PC-9 (cell line): ENCODE results near the gene GMEB2. TPM values are rescaled to one million over a fixed set of nuclear protein-coding genes. Genes with fewer than 3 reads are reported as not detected.
"Not testable (repeated sequence)": the region's sequence is repeated elsewhere in the genome, so short reads cannot be mapped to it uniquely, and the experiment has no call there.

Source experiments
- BruUV-seq: library from RNA; stranded (reverse); fragments of 400-500 nt; replicated peaks from 2 replicates; lab custom pipeline; 2021; lab: Mats Ljungman, UMichigan
- CTCF ChIA-PET: fragments of 300-600 bp; sonication (Branson Sonifier 250); formaldehyde crosslinking; loops from one replicate; lab custom pipeline; 2022; ENCODE audit warnings: antibody characterized with exemption; lab: Charles Lee
- POLR2A ChIA-PET: fragments of 300-600 bp; sonication (Branson Sonifier 250); formaldehyde crosslinking; loops from one replicate; lab custom pipeline; 2022; ENCODE audit warnings: antibody characterized with exemption; ENCODE audit not compliant: unreplicated experiment; lab: Charles Lee
- DNase-seq, 2 experiments: peaks; one replicate each; pipeline versions ENCODE4 v3.0.0 to v3.0.0-alpha.2; 2015 to 2022; ENCODE audit warnings: mixed read lengths in 1 of 2
- H2AFZ ChIP-seq: fragments of 200-600 bp; sonication (generic); 2 replicates; pipeline ENCODE4 v1.8.1; 2017; ENCODE audit warnings: antibody characterized with exemption
- H3F3A ChIP-seq: fragments of 200-600 bp; sonication (generic); 2 replicates; pipeline ENCODE4 v1.8.1; 2017; ENCODE audit warnings: antibody characterized with exemption, mild to moderate bottlenecking, low read depth; ENCODE audit not compliant: insufficient read depth
- H3K27ac ChIP-seq: fragments of 200-600 bp; sonication (generic); 2 replicates; pipeline ENCODE4 v1.6.1; 2016; ENCODE audit warnings: mixed run types
- H3K27me3 ChIP-seq: fragments of 200-600 bp; sonication (generic); 2 replicates; pipeline ENCODE4 v1.6.1; 2016; ENCODE audit warnings: low read depth, mixed run types; ENCODE audit not compliant: insufficient read depth
- H3K36me3 ChIP-seq: fragments of 200-600 bp; sonication (generic); 2 replicates; pipeline ENCODE4 v1.6.1; 2016; ENCODE audit warnings: low read depth, mixed run types
- H3K4me1 ChIP-seq: fragments of 200-600 bp; sonication (generic); replicated peaks from 2 replicates; pipeline ENCODE4 v1.6.1; 2016; ENCODE audit warnings: mixed run types; ENCODE audit not compliant: insufficient read depth
- H3K4me2 ChIP-seq: fragments of 200-600 bp; sonication (generic); 2 replicates; pipeline ENCODE4 v1.6.1; 2017; ENCODE audit warnings: mixed run types
- H3K4me3 ChIP-seq: fragments of 200-600 bp; sonication (generic); 2 replicates; pipeline ENCODE4 v1.6.1; 2016; ENCODE audit warnings: mixed run types
- H3K79me2 ChIP-seq: fragments of 200-600 bp; sonication (generic); 2 replicates; pipeline ENCODE4 v1.6.1; 2017; ENCODE audit warnings: low read depth, mixed run types
- H3K9me2 ChIP-seq: fragments of 200-600 bp; sonication (generic); 2 replicates; pipeline ENCODE4 v1.8.1; 2017; ENCODE audit warnings: mild to moderate bottlenecking; ENCODE audit not compliant: insufficient read depth
- H3K9me3 ChIP-seq: fragments of 200-600 bp; sonication (generic); 2 replicates; pipeline ENCODE4 v1.8.1; 2016; ENCODE audit warnings: low read depth; ENCODE audit not compliant: insufficient read depth
- H4K20me1 ChIP-seq: fragments of 200-600 bp; sonication (generic); 2 replicates; pipeline ENCODE4 v1.8.1; 2017; ENCODE audit not compliant: insufficient read depth
- CTCF ChIP-seq: fragments of 200-600 bp; sonication (generic); conservative IDR thresholded peaks from 2 replicates; pipeline ENCODE4 v1.6.1; 2017; ENCODE audit warnings: mixed run types, antibody characterized with exemption, mild to moderate bottlenecking, moderate library complexity
- EZH2 ChIP-seq: fragments of 200-600 bp; sonication (generic); IDR thresholded peaks from 2 replicates; pipeline ENCODE4 v1.8.0; 2017; ENCODE audit warnings: antibody characterized with exemption, low read depth
- intact Hi-C: fragments of 100-400 bp; cut with micrococcal nuclease; formaldehyde crosslinking; loops from one replicate; pipeline ENCODE4 v1.10.0; 2022; ENCODE audit not compliant: unreplicated experiment
- total RNA-seq: library from RNA; stranded (reverse); gene quantifications from 2 replicates; pipeline ENCODE4 v1.2.3, GENCODE V29; 2021

The GMEB2 gene
- total RNA-seq, 1 experiment from 2014 or later: 19.3 TPM

- Histone ChIP-seq H2AFZ (no peak overlapping the region), H3K79me2 (peaks cover 25% of the 10 kb centered on the region), H3K36me3 (peaks cover 16% of the 10 kb centered on the region), H3K4me3 (no peak overlapping the region), H3K27ac (no peak overlapping the region), H3K9me2 (no peaks in the 10 kb centered on the region), H3K27me3 (no peaks in the 10 kb centered on the region), H3K4me2 (no peak overlapping the region), H3K4me1 (peaks cover 18% of the 10 kb centered on the region), H3F3A (no peaks in the 10 kb centered on the region), H4K20me1 (no peaks in the 10 kb centered on the region), H3K9me3 (no peaks in the 10 kb centered on the region)
- intact Hi-C loops: no loop called here
- DNase-seq: no peak
- ChIA-PET POLR2A (no interaction called here), CTCF (no interaction called here)
- no TSS peak for BruUV-seq
- TF ChIP-seq CTCF (no peak), EZH2 (no peak)
Observed at GRCh38 chr20:63661959-63662812, 35.3 kb upstream of the GMEB2 start.

GRCh38 chr20:63661108-63661507 lies 34.2 kb upstream of the GMEB2 start:
- POLR2A ChIA-PET: no interaction called here
- no peak overlapping the region for H3K4me3 ChIP-seq
- H3K9me2 ChIP-seq: no peaks in the 10 kb centered on the region
- no peak overlapping the region for H3K4me2 ChIP-seq
- peaks cover 18% of the 10 kb centered on the region for H3K4me1 ChIP-seq
- no peak for DNase-seq
- H2AFZ ChIP-seq: no peak overlapping the region
- intact Hi-C loops: no loop called here
- H3K9me3 ChIP-seq: no peaks in the 10 kb centered on the region
- TF ChIP-seq CTCF (no peak), EZH2 (no peak)
- H3K27ac ChIP-seq: no peak overlapping the region
- H3K27me3 ChIP-seq: no peaks in the 10 kb centered on the region
- BruUV-seq: no TSS peak
- CTCF ChIA-PET: no interaction called here
- no peaks in the 10 kb centered on the region for H4K20me1 ChIP-seq
- no peaks in the 10 kb centered on the region for H3F3A ChIP-seq
- peaks cover 10% of the 10 kb centered on the region for H3K36me3 ChIP-seq
- H3K79me2 ChIP-seq: peaks cover 25% of the 10 kb centered on the region

GRCh38 chr20:63660622-63661021 lies 33.7 kb upstream of the GMEB2 start:
- H3F3A ChIP-seq: no peaks in the 10 kb centered on the region
- H3K27ac ChIP-seq: no peak overlapping the region
- no peaks in the 10 kb centered on the region for H3K9me3 ChIP-seq
- H4K20me1 ChIP-seq: no peaks in the 10 kb centered on the region
- ChIA-PET POLR2A (no interaction called here), CTCF (no interaction called here)
- no TSS peak for BruUV-seq
- H3K9me2 ChIP-seq: no peaks in the 10 kb centered on the region
- no peak overlapping the region for H3K4me3 ChIP-seq
- H3K4me2 ChIP-seq: no peak overlapping the region
- peaks cover 25% of the 10 kb centered on the region for H3K79me2 ChIP-seq
- DNase-seq: no peak
- H3K36me3 ChIP-seq: peaks cover 8% of the 10 kb centered on the region
- TF ChIP-seq EZH2 (no peak), CTCF (no peak)
- no peak overlapping the region for H2AFZ ChIP-seq
- H3K27me3 ChIP-seq: no peaks in the 10 kb centered on the region
- intact Hi-C loops: no loop called here
- peaks cover 18% of the 10 kb centered on the region for H3K4me1 ChIP-seq

GRCh38 chr20:63660174-63660573 lies 33.3 kb upstream of the GMEB2 start:
- CTCF ChIA-PET, H3K36me3 ChIP-seq, H4K20me1 ChIP-seq, BruUV-seq, H2AFZ ChIP-seq, H3K9me2 ChIP-seq, H3K4me2 ChIP-seq, H3K9me3 ChIP-seq, POLR2A ChIA-PET, H3K27me3 ChIP-seq, DNase-seq, H3K4me3 ChIP-seq, H3K27ac ChIP-seq, H3F3A ChIP-seq, intact Hi-C loops: not testable (repeated sequence)
- peaks cover 18% of the 10 kb centered on the region for H3K4me1 ChIP-seq
- peaks cover 25% of the 10 kb centered on the region for H3K79me2 ChIP-seq
